ENCODE data around the gene PROX1.

DNA sequence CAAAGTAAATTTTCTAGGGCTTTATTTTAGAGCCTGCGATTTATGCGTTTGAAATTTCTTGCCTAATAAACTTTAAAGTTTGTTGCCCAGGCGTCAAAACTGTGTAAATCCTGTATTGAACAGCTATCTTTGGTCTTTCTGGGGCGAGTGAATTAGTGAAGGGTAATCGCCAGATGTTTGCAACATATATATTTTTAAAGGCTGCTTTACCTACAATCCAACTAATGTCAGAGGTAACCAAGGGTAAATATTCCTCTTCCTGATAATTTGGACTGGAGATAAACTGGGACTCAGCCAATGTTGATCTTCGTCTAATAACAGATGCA is 885 bp upstream of the PROX1 start:
- TF ChIP-seq YY1 (IDR thresholded peaks at IDR 0.05; ENCODE audit: insufficient read depth, insufficient read length) (no peak), ZNF274 (IDR thresholded peaks at IDR 0.05; ENCODE audit: low read depth, low read length) (no peak)
